NCI-H2107 treated with DMSO at 0.1 percent for 48 hours (cell line): ENCODE results near the gene TPPP2.
"Not testable (repeated sequence)": the region's sequence is repeated elsewhere in the genome, so short reads cannot be mapped to it uniquely, and the experiment has no call there.

Experiments
- DNase-seq: peaks from one replicate; lab custom pipeline; 2025; ENCODE audit not compliant: unreplicated experiment; lab: John Stamatoyannopoulos, UW

The TPPP2 gene

GRCh38 chr14:21037156-21037555 lies 7.1 kb downstream of the TPPP2 start:
- DNase-seq: no peak

DNA sequence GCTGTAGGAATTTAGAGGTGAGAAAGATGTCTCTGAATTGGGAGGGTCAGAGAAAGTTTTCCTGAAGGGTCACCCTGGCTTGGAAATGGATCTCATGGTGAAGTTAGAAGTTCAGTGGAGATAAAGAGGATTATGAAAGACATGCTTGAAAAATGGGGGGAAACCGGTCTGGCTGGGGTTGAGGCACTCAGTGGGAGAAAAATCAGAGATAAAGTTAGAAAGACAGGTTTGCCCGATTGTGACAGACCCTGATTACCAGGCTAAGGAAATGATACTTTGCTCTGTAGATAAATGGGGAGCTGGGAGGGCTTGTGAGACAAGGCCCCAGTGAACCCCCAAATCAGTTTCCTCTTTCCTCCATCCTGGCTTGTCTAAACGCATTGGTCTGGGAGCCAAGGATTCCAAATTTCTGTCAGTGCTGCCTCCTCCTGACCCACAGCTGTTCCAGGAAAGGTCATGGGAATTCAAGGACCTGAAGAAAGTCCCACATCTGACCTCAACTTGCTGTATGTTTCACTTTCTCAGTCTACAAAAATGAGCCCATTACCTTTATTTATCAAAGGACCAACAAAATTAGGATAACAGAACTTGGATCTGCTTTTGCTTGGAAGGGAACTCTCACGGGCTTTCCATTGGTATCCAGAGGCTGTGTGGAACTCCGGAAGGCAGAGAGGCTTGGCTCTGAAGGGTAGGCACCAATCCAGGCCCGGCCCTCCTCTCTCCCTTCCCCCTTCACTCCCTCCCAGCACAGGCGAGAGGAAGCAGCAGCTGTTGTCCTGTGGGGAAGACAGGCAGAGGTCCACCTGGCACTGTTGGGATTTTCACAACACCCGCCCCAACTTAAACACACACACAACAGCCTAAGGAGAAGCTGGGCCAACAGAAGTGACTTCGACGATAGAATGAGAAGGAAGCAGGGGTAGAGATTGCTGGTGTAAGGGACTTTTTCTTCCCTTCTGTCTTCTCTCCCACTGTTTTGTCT lies 8.7 kb downstream of the TPPP2 start:
- no peak for DNase-seq

- DNase-seq: peak; percentile 52
Measured at GRCh38 chr14:21039585-21040369, 9.8 kb downstream of the TPPP2 start.

DNA sequence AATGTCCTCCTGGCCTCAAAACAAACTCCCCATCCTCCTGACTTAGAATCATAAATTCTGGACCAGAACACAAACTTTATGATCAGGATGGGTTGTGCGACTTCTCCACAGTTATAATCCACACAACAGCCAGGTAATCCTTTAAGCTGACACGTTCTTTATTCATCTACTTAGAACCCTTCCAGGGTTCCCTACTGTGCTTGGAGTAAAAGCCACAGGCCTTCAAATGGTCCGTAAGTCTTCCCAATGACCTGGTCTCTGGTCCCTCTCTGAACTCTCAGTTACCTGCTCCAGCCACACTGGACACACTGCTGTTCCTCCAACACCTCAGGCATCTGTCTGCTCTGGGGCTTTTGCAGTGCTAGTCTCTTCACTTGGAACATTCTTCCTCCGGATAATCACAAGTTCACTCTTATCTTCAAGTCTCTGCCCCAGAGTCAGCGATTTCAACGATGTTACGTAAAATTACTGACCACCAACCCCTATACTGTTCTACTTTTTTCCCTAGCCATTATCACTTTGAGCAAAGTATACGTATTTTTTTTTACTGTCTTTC lies 10.4 kb downstream of the TPPP2 start:
- no peak for DNase-seq

- DNase-seq: not testable (repeated sequence)
Measured at GRCh38 chr14:21040941-21041340, 10.9 kb downstream of the TPPP2 start.

DNA sequence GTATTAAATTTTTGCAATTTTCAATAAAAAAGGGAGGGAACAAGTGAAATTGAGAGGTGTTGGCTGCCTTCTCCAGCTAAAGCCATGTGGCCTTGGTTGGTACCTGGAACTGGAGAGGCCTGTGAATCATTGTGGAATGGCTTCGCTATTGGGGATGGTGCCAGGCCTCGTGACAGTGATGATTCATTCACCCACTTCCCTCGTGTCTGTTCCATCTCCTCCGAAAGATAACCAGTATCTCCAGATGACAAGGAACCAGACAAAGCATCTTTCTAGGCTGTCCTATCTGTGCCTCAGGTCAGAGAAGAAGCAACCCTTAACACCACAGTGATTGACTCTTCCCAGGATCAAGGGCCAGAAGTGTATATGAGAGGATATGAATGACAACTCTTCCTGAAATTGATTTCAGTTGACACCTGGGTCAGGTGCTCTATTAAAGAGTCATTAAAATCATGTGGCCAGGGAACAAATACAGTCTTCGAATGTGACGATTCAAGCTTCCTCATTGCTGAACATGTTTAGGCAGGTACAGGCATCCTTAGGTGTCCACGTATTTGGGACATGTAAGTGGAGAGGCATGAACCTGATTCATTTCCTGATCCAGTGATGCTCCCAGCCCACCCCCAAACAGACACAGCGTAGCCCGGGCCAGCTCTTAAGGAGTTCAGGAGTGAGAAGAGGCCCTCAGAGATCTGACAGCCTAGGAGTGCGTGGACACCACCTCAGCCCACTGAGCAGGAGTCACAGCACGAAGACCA lies 11.8 kb downstream of the TPPP2 start, which contains the start of gene RNASE7:
Gene RNASE7, plus strand, starts transcription at position 687 of the 758 bp plus-strand sequence. CDS start 631 bp downstream, outside the sequence.
- DNase-seq: no peak

GRCh38 chr14:21042918-21043317 lies 12.9 kb downstream of the TPPP2 start:
- DNase-seq: no peak

DNA sequence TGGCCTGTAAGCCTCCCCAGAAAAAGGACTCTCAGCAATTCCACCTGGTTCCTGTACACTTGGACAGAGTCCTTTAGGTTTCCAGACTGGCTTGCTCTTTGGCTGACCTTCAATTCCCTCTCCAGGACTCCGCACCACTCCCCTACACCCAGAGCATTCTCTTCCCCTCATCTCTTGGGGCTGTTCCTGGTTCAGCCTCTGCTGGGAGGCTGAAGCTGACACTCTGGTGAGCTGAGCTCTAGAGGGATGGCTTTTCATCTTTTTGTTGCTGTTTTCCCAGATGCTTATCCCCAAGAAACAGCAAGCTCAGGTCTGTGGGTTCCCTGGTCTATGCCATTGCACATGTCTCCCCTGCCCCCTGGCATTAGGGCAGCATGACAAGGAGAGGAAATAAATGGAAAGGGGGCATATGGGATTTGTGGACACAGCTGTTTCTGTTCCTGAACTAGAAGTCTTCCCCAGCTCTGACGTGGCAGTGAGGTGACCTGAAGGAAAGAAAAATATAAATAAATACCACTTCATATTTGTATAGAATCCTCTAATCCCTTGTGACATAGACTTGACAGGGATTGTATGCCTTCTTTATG lies 13.5 kb downstream of the TPPP2 start:
- no peak for DNase-seq

DNA sequence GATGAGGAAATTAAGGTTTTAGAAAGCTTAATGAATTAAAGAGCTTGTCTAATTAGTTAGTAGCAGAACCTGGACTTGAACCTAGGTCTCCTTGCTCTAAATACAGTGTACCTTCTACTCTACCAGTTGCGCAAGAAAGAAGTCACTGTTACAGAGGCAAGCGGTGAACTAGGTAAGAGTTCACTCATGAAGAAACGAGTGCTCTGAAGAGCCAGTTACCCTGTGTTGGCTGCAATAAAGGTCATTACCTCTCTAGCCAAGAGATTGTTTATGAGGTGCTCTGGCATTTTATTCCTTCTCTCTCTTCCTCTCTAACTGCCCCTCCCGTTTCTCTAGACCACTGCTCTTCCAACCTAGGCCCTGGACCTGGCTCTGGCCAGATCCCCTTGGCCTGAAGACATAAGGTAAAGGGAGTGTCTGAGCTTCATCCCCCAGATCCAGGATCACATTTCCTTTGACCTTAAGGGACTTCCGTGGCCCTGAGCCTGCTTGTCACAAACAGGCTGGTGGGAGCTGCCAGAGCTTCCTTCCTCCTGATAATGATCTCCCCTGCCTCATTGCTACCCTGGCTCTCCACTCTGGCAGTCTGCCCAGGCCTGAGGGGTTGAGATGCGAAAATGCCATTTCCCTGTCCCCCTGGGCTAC lies 14.1 kb downstream of the TPPP2 start:
- DNase-seq: no peak

DNA sequence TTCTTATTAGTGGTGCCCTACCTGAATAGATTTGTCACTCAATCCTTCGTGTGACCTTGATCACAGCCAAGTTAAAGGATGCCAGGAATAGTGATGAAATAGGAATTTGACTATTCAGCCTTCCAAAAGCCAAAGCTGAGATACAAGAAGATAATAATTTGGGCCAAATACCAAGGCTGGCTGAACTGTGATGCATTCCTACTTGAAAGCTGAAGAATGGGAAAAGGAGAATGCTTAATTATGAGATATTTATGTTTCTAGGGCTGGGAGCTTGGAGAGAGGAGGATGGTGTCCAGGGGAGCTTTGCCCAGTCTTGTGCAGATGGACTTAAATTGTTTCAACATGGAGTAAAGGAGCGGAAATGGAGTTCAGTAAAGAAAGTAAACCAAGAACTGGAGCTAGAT lies 17.4 kb downstream of the TPPP2 start:
- DNase-seq: no peak

GRCh38 chr14:21048638-21049037 lies 18.6 kb downstream of the TPPP2 start:
- no peak for DNase-seq

GRCh38 chr14:21049271-21049673 lies 19.3 kb downstream of the TPPP2 start:
- DNase-seq: no peak

DNA sequence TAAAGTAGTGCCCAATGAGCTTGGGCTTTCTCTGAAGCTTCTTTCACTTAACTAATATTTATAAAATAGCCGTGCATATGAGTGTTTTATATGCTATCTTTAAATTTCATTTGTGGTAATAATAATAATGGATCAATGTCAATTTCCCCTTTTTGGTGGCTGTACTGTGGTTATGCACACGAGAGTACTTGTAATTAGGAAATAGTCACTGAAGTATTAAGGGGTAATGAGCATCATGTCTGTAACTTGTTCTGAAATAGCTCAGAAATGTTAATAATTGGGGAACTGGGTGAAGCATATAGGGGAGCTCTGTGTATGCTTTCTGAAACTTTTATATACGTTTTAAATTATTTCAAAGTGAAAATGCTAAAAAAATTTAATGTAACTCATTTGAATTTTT lies 20.6 kb downstream of the TPPP2 start:
- DNase-seq: no peak

DNA sequence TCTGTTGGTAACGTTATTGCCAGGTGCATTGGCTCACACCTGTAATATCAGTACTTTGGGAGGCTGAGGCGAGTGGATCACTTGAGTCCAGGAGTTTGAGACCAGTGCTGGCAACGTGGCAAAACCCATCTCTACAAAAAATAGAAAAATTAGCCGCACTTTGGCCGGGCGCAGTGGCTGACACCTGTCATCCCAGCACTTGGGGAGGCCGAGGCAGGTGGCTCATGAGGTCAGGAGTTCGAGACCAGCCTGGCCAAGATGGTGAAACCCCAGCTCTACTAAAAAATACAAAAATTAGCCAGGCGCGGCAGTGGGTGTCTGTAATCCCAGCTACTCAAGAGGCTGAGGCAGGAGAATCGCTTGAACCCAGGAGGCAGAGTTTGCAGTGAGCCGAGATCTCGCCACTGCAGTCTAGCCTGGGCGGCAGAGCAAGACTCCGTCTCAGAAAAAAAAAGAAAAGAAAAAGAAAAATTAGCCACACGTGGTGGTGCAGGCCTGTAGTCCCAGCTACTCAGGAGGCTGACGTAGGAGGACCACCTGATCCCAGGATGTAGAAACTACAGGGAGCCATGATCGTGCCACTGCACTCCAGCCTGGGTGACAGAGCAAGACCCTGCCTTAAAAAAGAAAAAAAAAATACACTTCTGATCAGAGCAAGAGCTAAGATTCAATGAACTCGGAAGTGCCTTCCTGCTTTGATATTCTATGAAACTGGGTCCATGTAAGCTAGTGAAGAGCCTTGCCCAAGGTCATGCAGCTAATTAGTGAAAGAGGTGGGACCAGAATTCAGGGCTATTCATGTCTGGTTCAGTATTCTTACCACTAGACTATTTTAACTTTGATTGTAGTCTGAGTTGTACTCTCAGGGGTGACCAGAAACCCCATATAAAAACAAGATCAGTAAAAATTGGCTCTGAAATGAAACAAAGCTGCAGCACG lies 23.4 kb downstream of the TPPP2 start:
- no peak for DNase-seq

DNA sequence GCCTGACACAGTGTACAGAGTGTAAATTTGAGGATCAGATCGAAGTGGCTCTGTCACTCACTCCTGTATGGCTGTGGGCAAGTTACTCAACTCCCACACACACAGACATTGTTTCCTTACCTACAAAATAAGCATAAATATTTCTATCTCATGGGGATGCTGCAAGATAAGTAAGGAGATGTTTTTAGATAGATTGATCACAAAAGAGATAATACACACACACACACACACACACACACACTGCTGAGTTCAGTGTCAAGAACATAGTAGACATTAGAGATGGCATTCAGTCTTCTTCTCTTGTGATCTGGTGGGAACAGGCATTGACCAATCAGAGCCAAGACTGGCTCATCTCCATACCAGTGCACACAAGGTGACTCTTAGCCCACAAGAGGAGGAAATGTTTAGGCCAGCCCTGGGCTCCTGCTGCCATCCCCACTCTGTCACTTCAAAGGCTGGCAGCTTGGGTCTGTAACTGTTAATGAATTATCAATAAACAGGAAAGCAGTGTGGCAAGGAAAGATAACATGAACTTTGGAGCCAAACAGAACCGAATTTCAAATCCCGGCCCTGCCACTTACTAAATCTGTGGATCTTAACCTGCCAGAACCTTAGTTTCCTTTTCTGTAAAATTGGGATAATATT lies 24.2 kb downstream of the TPPP2 start:
- DNase-seq: no peak

DNA sequence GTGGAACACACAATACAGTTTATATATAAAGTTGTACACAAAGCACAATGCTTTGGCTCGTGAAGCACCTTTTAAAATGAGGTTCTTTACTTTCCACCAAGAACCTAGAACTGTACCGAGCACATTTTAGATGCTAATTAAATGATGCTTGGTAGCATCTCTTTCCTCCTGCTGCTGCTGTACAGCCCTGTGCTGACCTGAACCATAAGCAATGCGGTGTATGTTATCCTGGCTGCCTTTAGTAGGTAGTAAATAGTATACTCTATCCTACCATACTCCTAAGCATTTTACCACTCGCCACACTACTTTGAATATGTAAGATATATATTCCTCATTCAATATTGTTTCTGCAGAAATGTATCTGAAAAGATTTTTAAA lies 24.7 kb downstream of the TPPP2 start:
- DNase-seq: no peak

DNA sequence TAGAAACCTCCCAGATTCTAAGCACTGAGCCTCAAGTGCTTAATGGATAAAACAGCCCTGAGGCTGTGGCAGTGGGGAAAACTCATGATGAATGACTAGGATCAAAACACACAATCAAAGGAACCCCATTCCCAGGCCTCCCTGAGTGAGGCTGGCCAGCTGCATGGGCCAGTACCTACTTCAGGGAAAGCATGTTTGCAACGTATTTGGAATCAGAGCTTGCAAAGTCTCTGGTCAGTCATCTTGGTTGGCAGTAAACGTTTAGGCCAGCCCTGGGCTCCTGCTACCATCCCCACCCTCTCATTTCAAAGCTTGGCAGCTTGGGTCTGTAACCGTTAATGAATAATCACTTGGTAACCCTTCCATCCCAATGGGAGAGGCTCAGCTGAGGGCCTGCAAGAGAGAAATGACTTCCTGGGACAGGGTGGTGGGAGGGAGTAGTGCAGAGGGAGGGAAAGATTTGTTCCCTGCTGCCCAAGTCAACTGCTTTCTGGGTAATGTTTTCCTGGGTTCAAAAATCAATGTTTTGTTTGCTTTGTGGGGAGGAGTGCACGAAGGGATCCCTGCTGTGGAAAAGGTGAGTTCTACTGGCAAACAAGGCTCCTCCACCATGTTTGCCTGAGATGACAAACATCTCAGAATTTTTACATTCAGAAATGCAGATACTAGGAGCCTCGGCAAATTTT lies 25.6 kb downstream of the TPPP2 start:
- no peak for DNase-seq
